Endothelial cell (in vitro differentiated cells): ENCODE data around the gene WEE1. TPM values are rescaled to one million over a fixed set of nuclear protein-coding genes. Genes with fewer than 3 reads are reported as not detected.

Experiments
- DNase-seq: peaks from one replicate; pipeline ENCODE4 v3.0.0; 2021; ENCODE audit warnings: low spot score
- H3K27ac Mint-ChIP-seq: one replicate; pipeline ENCODE4 v1.8.0; 2021; ENCODE audit warnings: mixed read lengths, inconsistent platforms; ENCODE audit not compliant: unreplicated experiment
- H3K27me3 Mint-ChIP-seq: one replicate; pipeline ENCODE4 v1.8.0; 2021; ENCODE audit warnings: mild to moderate bottlenecking, moderate library complexity, mixed read lengths, inconsistent platforms; ENCODE audit not compliant: unreplicated experiment
- H3K36me3 Mint-ChIP-seq: one replicate; pipeline ENCODE4 v1.8.0; 2021; ENCODE audit warnings: mild to moderate bottlenecking, low read depth, mixed read lengths, inconsistent platforms; ENCODE audit not compliant: unreplicated experiment
- H3K4me1 Mint-ChIP-seq: one replicate; pipeline ENCODE4 v1.8.0; 2021; ENCODE audit warnings: mild to moderate bottlenecking, mixed read lengths, inconsistent platforms; ENCODE audit not compliant: unreplicated experiment
- H3K4me3 Mint-ChIP-seq: one replicate; pipeline ENCODE4 v1.8.0; 2021; ENCODE audit warnings: mild to moderate bottlenecking, mixed read lengths, inconsistent platforms; ENCODE audit not compliant: unreplicated experiment
- H3K9me3 Mint-ChIP-seq: one replicate; pipeline ENCODE4 v1.8.0; 2021; ENCODE audit warnings: mixed read lengths, inconsistent platforms; ENCODE audit not compliant: unreplicated experiment
- CTCF ChIP-seq: fragments of 200-600 bp; sonication (generic); IDR thresholded peaks from one replicate; pipeline ENCODE4 v1.5.0; 2021; ENCODE audit warnings: antibody characterized with exemption; ENCODE audit not compliant: unreplicated experiment
- total RNA-seq: library from RNA; stranded (reverse); fragmentation: NEBNext Ultra II Directional; extraction: Animal tissue kit (Norgen Biotek cat#: 25700); gene quantifications from one replicate; pipeline ENCODE4 v1.2.1, GENCODE V29; 2021; ENCODE audit not compliant: unreplicated experiment

Gene WEE1
- total RNA-seq, 1 donor from 2014 or later: 24.0 TPM

DNA sequence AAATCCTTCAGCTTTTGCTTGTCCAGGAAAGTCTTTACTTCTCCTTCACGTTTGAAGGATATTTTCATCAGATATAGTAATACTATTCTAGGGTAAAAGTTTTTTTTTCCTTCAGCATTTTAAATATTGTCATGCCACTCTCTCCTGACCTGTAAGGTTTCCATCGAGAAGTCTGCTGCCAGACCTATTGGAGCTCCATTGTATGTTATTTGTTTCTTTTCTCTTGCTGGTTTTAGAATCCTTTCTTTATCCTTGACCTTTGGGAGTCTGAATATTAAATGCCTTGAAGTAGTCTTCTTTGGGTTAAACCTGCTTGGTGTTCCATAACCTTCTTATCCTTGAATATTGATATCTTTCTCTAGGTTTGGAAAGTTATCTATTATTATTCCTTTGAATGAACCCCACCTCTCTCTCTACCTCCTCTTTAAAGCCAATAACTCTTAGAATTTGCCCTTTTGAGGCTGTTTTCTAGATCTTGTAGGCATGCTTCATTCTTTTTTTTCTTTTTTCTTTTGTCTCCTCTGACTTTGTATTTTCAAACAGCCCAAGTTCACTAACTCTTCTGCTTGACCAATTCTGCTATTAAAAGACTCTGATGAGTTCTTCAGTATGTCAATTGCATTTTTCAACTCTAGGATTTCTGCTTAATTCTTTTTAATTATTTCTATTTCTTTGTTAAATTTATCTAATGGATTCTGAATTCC lies 12.0 kb upstream of the WEE1 start:
- peak overlapping the region; percentile 65 for H3K4me3 Mint-ChIP-seq
- peaks cover 2% of the 10 kb centered on the region for H3K27me3 Mint-ChIP-seq
- H3K27ac Mint-ChIP-seq: no peak overlapping the region
- peaks cover 6% of the 10 kb centered on the region for H3K36me3 Mint-ChIP-seq
- TF ChIP-seq CTCF: no peak
- H3K9me3 Mint-ChIP-seq: peaks cover 5% of the 10 kb centered on the region
- peaks cover 5% of the 10 kb centered on the region for H3K4me1 Mint-ChIP-seq
- no peak for DNase-seq

DNA sequence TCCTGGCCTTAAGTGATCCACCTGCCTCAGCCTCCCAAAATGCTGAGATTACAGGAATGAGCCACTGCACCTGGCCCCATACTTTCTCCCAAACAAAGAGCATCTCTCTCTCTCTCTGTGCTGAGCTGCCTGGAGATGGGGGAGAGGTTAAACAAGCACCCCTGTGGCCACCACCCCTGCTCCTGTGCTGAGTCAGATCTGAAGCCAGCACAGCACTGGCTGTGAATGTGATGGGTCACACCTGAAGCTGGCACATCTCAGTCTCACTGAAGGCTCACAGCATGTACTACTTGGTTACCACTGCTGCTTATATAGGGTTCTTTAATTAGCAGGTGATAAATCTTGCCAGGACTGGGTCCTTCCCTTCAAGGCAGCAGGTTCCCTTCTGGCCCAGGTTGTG lies 10.8 kb upstream of the WEE1 start:
- Mint-ChIP-seq H3K36me3 (peaks cover 6% of the 10 kb centered on the region), H3K27me3 (peaks cover 2% of the 10 kb centered on the region), H3K9me3 (peaks cover 5% of the 10 kb centered on the region), H3K27ac (no peak overlapping the region), H3K4me3 (no peak overlapping the region), H3K4me1 (peaks cover 5% of the 10 kb centered on the region)
- DNase-seq: no peak
- no peak for TF ChIP-seq CTCF

DNA sequence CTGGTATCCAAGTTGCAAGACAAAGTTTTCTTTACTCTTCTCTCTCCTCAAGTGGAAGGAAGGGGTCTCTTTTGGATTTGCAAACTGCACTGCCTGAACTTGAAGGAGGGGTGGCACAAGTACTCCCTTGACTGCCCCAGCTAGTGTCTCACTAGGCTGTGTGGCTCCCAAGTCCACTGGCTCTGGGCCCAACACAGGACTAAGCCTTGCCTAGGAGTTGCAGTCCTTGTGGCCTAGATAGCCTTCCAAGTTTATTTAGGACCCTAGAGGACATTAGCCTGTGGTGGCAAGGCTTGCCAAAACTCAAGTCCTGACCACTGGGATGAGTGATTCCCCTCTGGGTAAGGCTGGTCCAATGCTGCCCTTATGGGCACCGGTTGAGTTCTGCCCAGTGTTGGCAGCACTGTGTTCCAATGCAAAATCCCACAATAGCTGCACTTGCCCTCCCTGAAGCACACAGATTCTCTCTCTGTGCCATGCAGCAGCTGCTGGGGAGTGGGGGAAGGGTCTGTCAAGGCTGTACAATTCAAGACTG lies 10.2 kb upstream of the WEE1 start:
- DNase-seq: no peak
- Mint-ChIP-seq H3K36me3 (peaks cover 6% of the 10 kb centered on the region), H3K27ac (no peak overlapping the region), H3K4me3 (no peak overlapping the region), H3K27me3 (peaks cover 2% of the 10 kb centered on the region), H3K4me1 (peaks cover 5% of the 10 kb centered on the region), H3K9me3 (peaks cover 5% of the 10 kb centered on the region)
- TF ChIP-seq CTCF: no peak

DNA sequence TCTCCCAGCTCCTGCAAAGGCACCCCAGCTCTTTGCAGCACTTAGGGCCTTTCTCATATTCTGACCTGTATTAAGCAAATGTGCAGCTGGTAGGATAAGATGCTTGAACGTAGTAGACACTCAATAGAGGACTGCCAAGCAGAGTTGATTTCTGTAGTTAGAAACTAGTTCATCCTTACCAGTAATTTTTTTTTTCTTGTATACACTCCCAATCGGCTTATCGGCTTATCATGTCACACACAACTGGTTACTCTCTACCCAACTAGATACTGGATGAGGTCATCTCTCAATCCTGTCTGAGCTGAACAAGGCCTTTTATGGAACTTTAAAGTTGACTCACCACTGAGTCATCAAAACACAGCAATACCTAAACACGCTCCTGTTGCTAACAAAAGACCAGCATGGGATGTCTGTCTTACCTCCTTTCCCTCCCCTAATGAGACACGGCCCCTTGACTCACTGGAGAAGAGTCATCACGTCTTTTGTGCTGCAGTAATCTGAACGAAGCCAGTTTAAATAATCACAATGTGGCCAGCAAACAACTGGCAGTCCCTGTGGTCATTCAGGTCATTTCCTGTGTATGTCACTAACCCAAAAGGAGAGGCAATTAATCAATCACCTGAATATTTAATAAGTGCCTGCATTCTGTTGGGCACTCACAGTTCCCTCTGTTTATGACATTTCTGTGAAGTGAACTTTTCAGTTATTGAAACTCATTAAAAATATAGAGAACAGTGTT lies 7.5 kb upstream of the WEE1 start:
- Mint-ChIP-seq H3K36me3 (peaks cover 6% of the 10 kb centered on the region), H3K27ac (peak overlapping the region; percentile 40), H3K4me3 (no peak overlapping the region), H3K4me1 (peaks cover 19% of the 10 kb centered on the region), H3K27me3 (peaks cover 1% of the 10 kb centered on the region), H3K9me3 (no peaks in the 10 kb centered on the region)
- no peak for DNase-seq
- no peak for TF ChIP-seq CTCF

GRCh38 chr11:9566561-9567063 lies 6.9 kb upstream of the WEE1 start:
- Mint-ChIP-seq H3K9me3 (no peaks in the 10 kb centered on the region), H3K27me3 (peaks cover 1% of the 10 kb centered on the region), H3K27ac (no peak overlapping the region), H3K4me3 (no peak overlapping the region), H3K4me1 (peaks cover 19% of the 10 kb centered on the region), H3K36me3 (no peaks in the 10 kb centered on the region)
- TF ChIP-seq CTCF: no peak
- DNase-seq: no peak
